GM21737 (cell line): ENCODE data around the gene MROH2A.
"Not testable (repeated sequence)": the region's sequence is repeated elsewhere in the genome, so short reads cannot be mapped to it uniquely, and the experiment has no call there.

Experiments
- ATAC-seq: cut with Tn5 transposase; IDR thresholded peaks from one replicate; pipeline ENCODE4 v1.9.1; 2021; ENCODE audit warnings: mild to moderate bottlenecking, moderate library complexity; ENCODE audit not compliant: unreplicated experiment

Gene MROH2A

GRCh38 chr2:233853353-233853752, 75.2 kb downstream of the MROH2A start:
- ATAC-seq, result no peak

- ATAC-seq, result no peak
Observed at GRCh38 chr2:233853883-233854240, 75.7 kb downstream of the MROH2A start.

- peak; percentile 93 for ATAC-seq
Observed at GRCh38 chr2:233854241-233854981, 76.3 kb downstream of the MROH2A start, which contains the start of gene HJURP. TSS of gene HJURP (minus strand) at chr2:233854535. CDS start at chr2:233854500, 35 bp downstream.

GRCh38 chr2:233855345-233855744, 77.2 kb downstream of the MROH2A start:
- no peak for ATAC-seq

- ATAC-seq, result no peak
Observed at GRCh38 chr2:233856184-233856583, 78.1 kb downstream of the MROH2A start.

GRCh38 chr2:233857511-233858141, 79.5 kb downstream of the MROH2A start:
- ATAC-seq, result no peak

- ATAC-seq, result no peak
Observed at GRCh38 chr2:233858331-233858730, 80.2 kb downstream of the MROH2A start.

- ATAC-seq, result no peak
Observed at GRCh38 chr2:233862261-233862768, 84.2 kb downstream of the MROH2A start.

GRCh38 chr2:233865838-233866237, 87.7 kb downstream of the MROH2A start:
- ATAC-seq, result no peak

GRCh38 chr2:233866479-233866878, 88.3 kb downstream of the MROH2A start:
- no peak for ATAC-seq

- no peak for ATAC-seq
Observed at GRCh38 chr2:233867993-233868532, 89.9 kb downstream of the MROH2A start, which contains the start of gene MSL3B. TSS of gene MSL3B (minus strand) at chr2:233868386.

- no peak for ATAC-seq
Observed at GRCh38 chr2:233871432-233871831, 93.3 kb downstream of the MROH2A start.

- ATAC-seq, result not testable (repeated sequence)
Observed at GRCh38 chr2:233872125-233872524, 94.0 kb downstream of the MROH2A start.

GRCh38 chr2:233882353-233882752, 104.2 kb downstream of the MROH2A start:
- no peak for ATAC-seq
